Measurements from ENCODE around the gene TMEM92. TPM values are rescaled to one million over a fixed set of nuclear protein-coding genes. Genes with fewer than 3 reads are reported as not detected.
"Not testable (repeated sequence)": the region's sequence is repeated elsewhere in the genome, so short reads cannot be mapped to it uniquely, and the experiment has no call there.

TMEM92 gene
- total RNA-seq, 3 donors from 2014 or later = 1.3 to 2.8 (median 2.6) TPM

DNA sequence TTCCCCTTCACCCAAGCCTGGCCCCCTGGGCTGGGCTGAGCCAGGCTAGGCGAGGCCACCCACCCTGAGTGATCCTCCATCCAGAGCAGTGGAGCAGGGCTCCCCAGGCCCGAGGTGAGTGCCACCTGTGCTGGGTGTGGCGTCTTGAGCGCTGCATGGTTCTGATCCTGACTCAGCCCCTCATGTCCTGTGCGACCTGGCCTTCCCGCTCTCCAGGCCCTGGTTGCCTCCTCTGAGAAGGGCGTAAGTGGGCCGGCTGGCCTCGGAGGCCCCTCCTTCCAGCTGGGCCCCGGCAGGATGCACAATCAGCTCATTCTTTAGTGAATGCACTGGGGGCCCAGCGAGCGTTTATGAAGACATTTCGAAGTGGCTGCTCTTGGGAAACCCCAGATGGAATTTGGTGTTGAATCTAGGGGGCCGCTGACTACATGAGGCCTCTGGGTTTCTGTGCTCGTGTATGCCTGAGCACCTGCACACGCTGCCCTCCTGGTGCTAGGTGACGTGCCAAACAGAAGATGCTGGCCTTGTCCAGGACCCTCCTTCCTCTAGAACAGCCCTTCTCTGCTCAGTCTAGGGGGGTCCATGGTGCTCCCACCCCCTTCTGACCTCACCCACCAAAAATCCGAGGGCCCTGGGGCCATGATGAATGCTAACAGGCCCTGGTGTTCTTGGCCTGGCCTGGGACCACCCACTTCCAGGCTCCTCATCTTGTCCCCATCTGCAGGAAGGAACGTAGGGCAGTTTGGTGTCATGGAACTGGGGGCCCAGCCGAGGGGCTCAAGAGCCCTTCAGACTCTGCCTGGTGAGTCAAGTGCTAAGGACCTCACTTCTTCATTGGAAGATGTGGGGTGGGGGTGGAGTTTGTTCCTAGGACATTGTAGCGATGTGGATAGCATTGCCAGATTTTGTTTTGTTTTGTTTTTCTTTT lies 3.6 kb upstream of the TMEM92 start:
- intact Hi-C loops (cut with DNase I, micrococcal nuclease) = loop anchor here in 1 of 2 donors (5.0 kb wide), 1 partner anchor 68 kb away; the partner anchor contains the start of gene COL1A1
- no peak for ATAC-seq

DNA sequence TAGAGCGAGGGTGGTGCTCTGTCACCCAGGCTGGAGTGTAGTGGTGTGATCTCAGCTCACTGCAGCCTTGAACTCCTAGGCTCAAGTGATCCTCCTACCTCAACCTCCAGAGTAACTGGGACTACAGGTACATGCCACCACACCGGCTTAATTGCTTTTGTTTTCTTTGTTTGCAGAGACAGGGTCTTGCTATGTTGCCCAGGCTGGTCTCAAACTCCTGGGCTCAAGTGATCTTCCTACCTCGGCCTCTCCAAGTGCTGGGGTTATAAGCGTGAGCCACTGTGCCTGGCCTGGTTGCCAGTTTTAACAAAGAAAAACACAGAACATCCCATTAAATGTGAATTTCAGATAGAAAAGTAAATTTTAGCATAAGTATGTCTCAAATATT lies 2.9 kb upstream of the TMEM92 start:
- H3K4me3 ChIP-seq; H3K9me3 ChIP-seq; ATAC-seq; H3K36me3 ChIP-seq (ENCODE audit: low read depth); DNase-seq: not testable (repeated sequence)
- intact Hi-C loops (cut with DNase I, micrococcal nuclease) = loop anchor here in 1 of 2 donors (5.0 kb wide), 1 partner anchor 69 kb away; the partner anchor contains the start of gene COL1A1
- H3K4me1 ChIP-seq (ENCODE audit: low read depth) = peaks cover 15% of the 10 kb centered on the region

More for the DNA sequence above, 3.6 kb upstream of the TMEM92 start:
- no peaks in the 10 kb centered on the region for H3K9me3 ChIP-seq
- H3K36me3 ChIP-seq (ENCODE audit: low read depth) = no peaks in the 10 kb centered on the region
- no peak overlapping the region for H3K4me3 ChIP-seq
- TF ChIP-seq, protein P1, sequence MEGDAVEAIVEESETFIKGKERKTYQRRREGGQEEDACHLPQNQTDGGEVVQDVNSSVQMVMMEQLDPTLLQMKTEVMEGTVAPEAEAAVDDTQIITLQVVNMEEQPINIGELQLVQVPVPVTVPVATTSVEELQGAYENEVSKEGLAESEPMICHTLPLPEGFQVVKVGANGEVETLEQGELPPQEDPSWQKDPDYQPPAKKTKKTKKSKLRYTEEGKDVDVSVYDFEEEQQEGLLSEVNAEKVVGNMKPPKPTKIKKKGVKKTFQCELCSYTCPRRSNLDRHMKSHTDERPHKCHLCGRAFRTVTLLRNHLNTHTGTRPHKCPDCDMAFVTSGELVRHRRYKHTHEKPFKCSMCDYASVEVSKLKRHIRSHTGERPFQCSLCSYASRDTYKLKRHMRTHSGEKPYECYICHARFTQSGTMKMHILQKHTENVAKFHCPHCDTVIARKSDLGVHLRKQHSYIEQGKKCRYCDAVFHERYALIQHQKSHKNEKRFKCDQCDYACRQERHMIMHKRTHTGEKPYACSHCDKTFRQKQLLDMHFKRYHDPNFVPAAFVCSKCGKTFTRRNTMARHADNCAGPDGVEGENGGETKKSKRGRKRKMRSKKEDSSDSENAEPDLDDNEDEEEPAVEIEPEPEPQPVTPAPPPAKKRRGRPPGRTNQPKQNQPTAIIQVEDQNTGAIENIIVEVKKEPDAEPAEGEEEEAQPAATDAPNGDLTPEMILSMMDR (IDR thresholded peaks at IDR 0.05) = no peak
- peaks cover 15% of the 10 kb centered on the region for H3K4me1 ChIP-seq (ENCODE audit: low read depth)
- no peak for DNase-seq

DNA sequence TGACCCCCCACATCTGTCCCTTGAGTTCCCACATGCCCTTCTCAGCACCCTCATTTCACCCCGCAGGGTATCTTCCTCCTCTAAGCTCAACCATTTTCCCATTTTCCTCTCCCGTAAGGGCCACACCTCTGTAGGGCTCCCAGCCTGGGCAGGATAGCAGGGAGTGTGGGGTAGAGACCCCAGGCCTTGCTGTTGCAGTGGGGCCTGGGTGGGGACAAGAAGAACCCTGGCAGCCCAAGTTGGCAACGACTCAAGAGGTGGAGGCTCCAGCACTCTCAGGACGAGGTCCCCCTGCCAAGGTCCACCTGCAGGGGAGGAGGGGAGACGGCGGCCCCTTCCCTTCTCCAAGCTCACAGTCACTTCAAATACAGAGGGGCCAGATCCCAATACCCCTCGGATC lies 2.0 kb upstream of the TMEM92 start:
- DNase-seq (no peak), ATAC-seq (no peak)
- intact Hi-C loops (cut with DNase I, micrococcal nuclease) = loop anchor here in 1 of 2 donors (5.0 kb wide), 1 partner anchor 70 kb away; the partner anchor contains the start of gene COL1A1
- TF ChIP-seq, protein P1 (IDR thresholded peaks at IDR 0.05) = no peak
- Histone ChIP-seq H3K4me1 (ENCODE audit: low read depth) (peaks cover 21% of the 10 kb centered on the region), H3K36me3 (ENCODE audit: low read depth) (no peaks in the 10 kb centered on the region), H3K4me3 (no peak overlapping the region), H3K9me3 (no peaks in the 10 kb centered on the region)

DNA sequence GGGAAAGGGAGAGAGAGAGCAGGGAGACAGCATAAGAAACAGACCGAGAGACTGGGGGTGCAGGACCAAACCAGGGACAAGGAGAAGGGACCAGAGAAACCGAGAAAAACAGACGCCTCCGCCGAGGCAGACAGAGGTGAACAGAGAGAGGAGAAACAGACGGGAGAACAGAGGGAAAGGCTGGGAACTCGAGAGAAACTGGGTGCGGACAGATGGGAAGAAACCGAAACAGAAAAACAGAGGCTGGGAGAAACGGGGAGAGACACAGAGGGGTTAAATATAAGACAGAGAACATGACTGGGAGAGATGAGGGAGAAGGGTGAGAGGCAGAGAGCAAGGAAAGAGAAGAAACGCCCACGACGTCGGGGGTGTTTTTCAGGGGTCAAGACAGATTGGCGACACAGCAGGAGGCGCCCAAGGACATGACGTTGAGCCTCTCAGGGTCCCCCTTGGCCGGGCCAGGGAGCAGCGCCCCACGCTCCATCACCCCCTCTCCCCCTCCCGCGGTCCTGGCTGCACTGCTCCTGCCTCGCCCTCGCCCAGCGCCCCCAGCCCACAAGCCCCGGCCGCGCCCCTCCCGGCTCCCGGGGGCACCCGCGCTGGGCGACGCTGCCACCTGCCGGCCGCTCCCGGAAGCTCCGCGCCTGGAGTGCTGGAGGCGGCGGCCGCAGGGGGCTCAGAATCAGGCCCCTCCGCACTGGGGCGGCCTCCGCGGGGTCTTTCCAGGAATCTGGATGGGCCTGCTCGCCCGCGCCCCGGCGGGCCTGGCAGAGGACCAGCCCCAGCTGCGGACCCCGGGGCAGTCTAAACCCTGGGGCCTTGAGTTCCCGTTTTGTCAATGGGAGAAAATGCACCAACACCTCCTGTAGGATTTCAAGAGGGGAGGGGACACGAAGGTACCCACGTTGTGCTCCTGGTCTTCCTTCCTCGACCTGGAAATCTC lies 1.3 kb upstream of the TMEM92 start:
- H3K4me1 ChIP-seq (ENCODE audit: low read depth) = peaks cover 25% of the 10 kb centered on the region
- no peaks in the 10 kb centered on the region for H3K36me3 ChIP-seq (ENCODE audit: low read depth)
- peak in 2 of 3 donors; percentile 69 to 78 for DNase-seq
- peak; percentile 70 for ATAC-seq
- no peaks in the 10 kb centered on the region for H3K9me3 ChIP-seq
- peak overlapping the region; percentile 14 for H3K4me3 ChIP-seq
- TF ChIP-seq, protein P1 (IDR thresholded peaks at IDR 0.05) = peak; percentile 93
- intact Hi-C loops (cut with DNase I, micrococcal nuclease) = loop anchor here in 1 of 2 donors (5.0 kb wide), 1 partner anchor 71 kb away; the partner anchor contains the start of gene COL1A1

DNA sequence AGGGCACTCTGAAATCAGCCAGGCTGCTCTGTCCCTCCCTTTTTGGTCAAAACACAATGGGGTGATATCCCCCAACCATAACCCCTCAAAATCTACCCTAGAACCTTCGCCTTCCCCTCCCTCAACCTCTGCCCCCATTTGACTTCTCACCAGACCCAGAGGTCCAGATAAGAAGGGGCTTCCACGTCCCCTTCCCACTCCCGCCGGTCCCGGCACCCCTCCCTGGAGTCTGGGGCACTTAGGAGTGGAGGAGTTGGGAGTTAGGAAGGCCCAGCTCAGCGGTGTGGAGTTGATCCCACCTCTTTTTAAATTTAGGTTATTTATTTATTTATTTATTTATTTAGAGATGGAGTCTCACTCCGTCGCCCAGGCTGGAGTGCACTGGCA lies 619 bp upstream of the TMEM92 start:
- ATAC-seq = no peak
- intact Hi-C loops (cut with DNase I, micrococcal nuclease) = loop anchor here in 1 of 2 donors (5.0 kb wide), 1 partner anchor 71 kb away; the partner anchor contains the start of gene COL1A1

More for the DNA sequence above, 619 bp upstream of the TMEM92 start:
- peaks cover 25% of the 10 kb centered on the region for H3K4me1 ChIP-seq (ENCODE audit: low read depth)
- TF ChIP-seq, protein P1 (IDR thresholded peaks at IDR 0.05) = no peak
- DNase-seq = no peak
- no peaks in the 10 kb centered on the region for H3K36me3 ChIP-seq (ENCODE audit: low read depth)
- no peak overlapping the region for H3K4me3 ChIP-seq
- no peaks in the 10 kb centered on the region for H3K9me3 ChIP-seq
